Activated naive CD8-positive, alpha-beta T cell (primary cell): ENCODE measurements around the gene MAST4.
"Not testable (repeated sequence)": the region's sequence is repeated elsewhere in the genome, so short reads cannot be mapped to it uniquely, and the experiment has no call there.

Experiments used
- H3K27ac Mint-ChIP-seq: one replicate; pipeline ENCODE4 v1.8.0; 2021; ENCODE audit warnings: mixed read lengths
- H3K27me3 Mint-ChIP-seq: one replicate; pipeline ENCODE4 v1.8.0; 2021; ENCODE audit warnings: mixed read lengths
- H3K36me3 Mint-ChIP-seq: one replicate; pipeline ENCODE4 v1.8.0; 2021; ENCODE audit warnings: mixed read lengths
- H3K4me1 Mint-ChIP-seq: one replicate; pipeline ENCODE4 v1.8.0; 2021; ENCODE audit warnings: low read depth, mixed read lengths
- H3K4me3 Mint-ChIP-seq: one replicate; pipeline ENCODE4 v1.8.0; 2021; ENCODE audit warnings: mild to moderate bottlenecking, mixed read lengths
- H3K9me3 Mint-ChIP-seq: one replicate; pipeline ENCODE4 v1.8.0; 2021; ENCODE audit warnings: low read depth, mixed read lengths

MAST4 gene

GRCh38 chr5:67115817-67116216 is 519.6 kb downstream of the MAST4 start:
- H3K9me3 Mint-ChIP-seq: no peaks in the 10 kb centered on the region
- peaks cover 30% of the 10 kb centered on the region for H3K36me3 Mint-ChIP-seq
- H3K4me3 Mint-ChIP-seq: no peak overlapping the region
- H3K4me1 Mint-ChIP-seq: no peaks in the 10 kb centered on the region
- no peaks in the 10 kb centered on the region for H3K27me3 Mint-ChIP-seq
- H3K27ac Mint-ChIP-seq: no peak overlapping the region

- Mint-ChIP-seq H3K4me3 (no peak overlapping the region), H3K27me3 (no peaks in the 10 kb centered on the region), H3K27ac (no peak overlapping the region), H3K4me1 (no peaks in the 10 kb centered on the region), H3K9me3 (no peaks in the 10 kb centered on the region), H3K36me3 (peaks cover 29% of the 10 kb centered on the region)
These were observed 521.9 kb downstream of the MAST4 start for GRCh38 chr5:67118050-67118620.

- no peaks in the 10 kb centered on the region for H3K9me3 Mint-ChIP-seq
- peaks cover 29% of the 10 kb centered on the region for H3K36me3 Mint-ChIP-seq
- H3K27ac Mint-ChIP-seq: no peak overlapping the region
- H3K4me1 Mint-ChIP-seq: no peaks in the 10 kb centered on the region
- no peaks in the 10 kb centered on the region for H3K27me3 Mint-ChIP-seq
- no peak overlapping the region for H3K4me3 Mint-ChIP-seq
These were observed 522.8 kb downstream of the MAST4 start for GRCh38 chr5:67119010-67119409.

GRCh38 chr5:67120032-67120431 is 523.8 kb downstream of the MAST4 start:
- no peak overlapping the region for H3K4me3 Mint-ChIP-seq
- no peaks in the 10 kb centered on the region for H3K27me3 Mint-ChIP-seq
- H3K27ac Mint-ChIP-seq: no peak overlapping the region
- no peaks in the 10 kb centered on the region for H3K9me3 Mint-ChIP-seq
- H3K4me1 Mint-ChIP-seq: no peaks in the 10 kb centered on the region
- H3K36me3 Mint-ChIP-seq: peaks cover 34% of the 10 kb centered on the region

GRCh38 chr5:67123819-67124218 is 527.6 kb downstream of the MAST4 start:
- H3K27ac Mint-ChIP-seq: no peak overlapping the region
- H3K9me3 Mint-ChIP-seq: no peaks in the 10 kb centered on the region
- peaks cover 7% of the 10 kb centered on the region for H3K4me1 Mint-ChIP-seq
- H3K4me3 Mint-ChIP-seq: no peak overlapping the region
- H3K27me3 Mint-ChIP-seq: no peaks in the 10 kb centered on the region
- peaks cover 48% of the 10 kb centered on the region for H3K36me3 Mint-ChIP-seq

GRCh38 chr5:67124556-67124955 is 528.4 kb downstream of the MAST4 start:
- H3K27me3 Mint-ChIP-seq: no peaks in the 10 kb centered on the region
- no peak overlapping the region for H3K4me3 Mint-ChIP-seq
- no peak overlapping the region for H3K27ac Mint-ChIP-seq
- H3K9me3 Mint-ChIP-seq: no peaks in the 10 kb centered on the region
- H3K36me3 Mint-ChIP-seq: peaks cover 45% of the 10 kb centered on the region
- H3K4me1 Mint-ChIP-seq: peaks cover 7% of the 10 kb centered on the region

- Mint-ChIP-seq H3K36me3 (peaks cover 39% of the 10 kb centered on the region), H3K4me3 (peak overlapping the region; percentile 7)
- H3K9me3 Mint-ChIP-seq, H3K27me3 Mint-ChIP-seq, H3K4me1 Mint-ChIP-seq, H3K27ac Mint-ChIP-seq: not testable (repeated sequence)
These were observed 531.2 kb downstream of the MAST4 start for GRCh38 chr5:67127347-67127895.

- Mint-ChIP-seq H3K27me3 (no peaks in the 10 kb centered on the region), H3K36me3 (peaks cover 33% of the 10 kb centered on the region), H3K4me1 (peaks cover 7% of the 10 kb centered on the region), H3K27ac (no peak overlapping the region), H3K4me3 (no peak overlapping the region), H3K9me3 (no peaks in the 10 kb centered on the region)
These were observed 533.6 kb downstream of the MAST4 start for GRCh38 chr5:67129768-67130167.

GRCh38 chr5:67133217-67133616 is 537.0 kb downstream of the MAST4 start:
- Mint-ChIP-seq H3K36me3 (peaks cover 25% of the 10 kb centered on the region), H3K27ac (no peak overlapping the region), H3K27me3 (no peaks in the 10 kb centered on the region), H3K4me1 (no peaks in the 10 kb centered on the region), H3K4me3 (no peak overlapping the region), H3K9me3 (no peaks in the 10 kb centered on the region)

GRCh38 chr5:67133776-67134175 is 537.6 kb downstream of the MAST4 start:
- Mint-ChIP-seq H3K36me3 (peaks cover 21% of the 10 kb centered on the region), H3K27ac (no peak overlapping the region), H3K4me3 (no peak overlapping the region), H3K4me1 (no peaks in the 10 kb centered on the region), H3K27me3 (no peaks in the 10 kb centered on the region), H3K9me3 (no peaks in the 10 kb centered on the region)

- Mint-ChIP-seq H3K27ac (no peak overlapping the region), H3K4me3 (no peak overlapping the region), H3K9me3 (no peaks in the 10 kb centered on the region), H3K4me1 (no peaks in the 10 kb centered on the region), H3K36me3 (peaks cover 24% of the 10 kb centered on the region), H3K27me3 (no peaks in the 10 kb centered on the region)
These were observed 539.3 kb downstream of the MAST4 start for GRCh38 chr5:67135381-67135984.

GRCh38 chr5:67139030-67139429 is 542.8 kb downstream of the MAST4 start:
- Mint-ChIP-seq H3K27ac (no peak overlapping the region), H3K9me3 (no peaks in the 10 kb centered on the region), H3K27me3 (no peaks in the 10 kb centered on the region), H3K4me3 (no peak overlapping the region), H3K36me3 (peaks cover 36% of the 10 kb centered on the region), H3K4me1 (no peaks in the 10 kb centered on the region)

- H3K4me3 Mint-ChIP-seq: no peak overlapping the region
- H3K36me3 Mint-ChIP-seq: peaks cover 36% of the 10 kb centered on the region
- H3K27me3 Mint-ChIP-seq: no peaks in the 10 kb centered on the region
- H3K9me3 Mint-ChIP-seq: no peaks in the 10 kb centered on the region
- no peak overlapping the region for H3K27ac Mint-ChIP-seq
- H3K4me1 Mint-ChIP-seq: no peaks in the 10 kb centered on the region
These were observed 544.2 kb downstream of the MAST4 start for GRCh38 chr5:67140413-67140812.

GRCh38 chr5:67141644-67142043 is 545.5 kb downstream of the MAST4 start:
- H3K36me3 Mint-ChIP-seq: peaks cover 32% of the 10 kb centered on the region
- no peak overlapping the region for H3K4me3 Mint-ChIP-seq
- no peak overlapping the region for H3K27ac Mint-ChIP-seq

GRCh38 chr5:67142816-67143215 is 546.6 kb downstream of the MAST4 start:
- Mint-ChIP-seq H3K4me3 (no peak overlapping the region), H3K9me3 (no peaks in the 10 kb centered on the region), H3K36me3 (peaks cover 34% of the 10 kb centered on the region), H3K27ac (no peak overlapping the region), H3K4me1 (no peaks in the 10 kb centered on the region), H3K27me3 (no peaks in the 10 kb centered on the region)

More at GRCh38 chr5:67141644-67142043, 545.5 kb downstream of the MAST4 start:
- no peaks in the 10 kb centered on the region for H3K4me1 Mint-ChIP-seq
- H3K27me3 Mint-ChIP-seq: no peaks in the 10 kb centered on the region
- no peaks in the 10 kb centered on the region for H3K9me3 Mint-ChIP-seq

GRCh38 chr5:67143549-67143948 is 547.4 kb downstream of the MAST4 start:
- H3K9me3 Mint-ChIP-seq: no peaks in the 10 kb centered on the region
- H3K4me1 Mint-ChIP-seq: no peaks in the 10 kb centered on the region
- no peak overlapping the region for H3K27ac Mint-ChIP-seq
- H3K27me3 Mint-ChIP-seq: no peaks in the 10 kb centered on the region
- H3K36me3 Mint-ChIP-seq: peaks cover 34% of the 10 kb centered on the region
- H3K4me3 Mint-ChIP-seq: no peak overlapping the region
